Panc1 (cell line): Measurements from ENCODE around the gene SH3PXD2A. TPM values are rescaled to one million over a fixed set of nuclear protein-coding genes. Genes with fewer than 3 reads are reported as not detected.

Source experiments
- ATAC-seq: fragments of 200-7000 bp; cut with Tn5 transposase; 2 replicates; pipeline ENCODE4 v1.9.1; 2020; ENCODE audit warnings: mild to moderate bottlenecking, moderate library complexity
- BruUV-seq: library from RNA; stranded (reverse); fragments of 400-500 nt; replicated peaks from 2 replicates; lab custom pipeline; 2021; lab: Mats Ljungman, UMichigan
- CTCF ChIA-PET: fragments of 300-600 bp; sonication (Branson Sonifier 250); formaldehyde crosslinking; loops from one replicate; lab custom pipeline; 2022; ENCODE audit warnings: antibody characterized with exemption; lab: Charles Lee
- POLR2A ChIA-PET: fragments of 300-600 bp; sonication (Branson Sonifier 250); formaldehyde crosslinking; loops from one replicate; lab custom pipeline; 2022; ENCODE audit warnings: antibody characterized with exemption; lab: Charles Lee
- DNase-seq: peaks from one replicate; pipeline ENCODE4 v3.0.0-alpha.2; 2010; ENCODE audit warnings: low read depth, low spot score
- H3K27ac ChIP-seq: 2 replicates; pipeline ENCODE4 v1.5.1; 2011; ENCODE audit warnings: mild to moderate bottlenecking, low read length, inconsistent platforms
- H3K27me3 ChIP-seq: fragments of 200-500 bp; sonication (Bioruptor generic); 2 replicates; pipeline ENCODE4 v1.6.0; 2014; ENCODE audit warnings: low read length, inconsistent platforms; ENCODE audit not compliant: control insufficient read depth, insufficient read depth
- H3K36me3 ChIP-seq: fragments of 200-500 bp; sonication (Bioruptor generic); 2 replicates; pipeline ENCODE4 v1.5.1; 2014; ENCODE audit warnings: inconsistent platforms, mild to moderate bottlenecking, low read length, moderate library complexity; ENCODE audit not compliant: control insufficient read depth, insufficient read depth
- H3K4me1 ChIP-seq: 2 replicates; pipeline ENCODE4 v1.5.1; 2011; ENCODE audit warnings: inconsistent platforms, mild to moderate bottlenecking, low read length, moderate library complexity; ENCODE audit not compliant: control insufficient read depth, insufficient read depth
- H3K4me3 ChIP-seq, 2 experiments: 2 replicates each; pipeline ENCODE4 v1.5.1; 2011 to 2012; ENCODE audit warnings: low read depth in 2 of 2, low read length in 2 of 2, mild to moderate bottlenecking in 2 of 2, inconsistent platforms in 1 of 2, moderate library complexity in 1 of 2
- H3K9me3 ChIP-seq: fragments of 200-500 bp; sonication (Bioruptor generic); 2 replicates; pipeline ENCODE4 v1.5.1; 2014; ENCODE audit warnings: low read depth, mild to moderate bottlenecking, inconsistent platforms, low read length, moderate library complexity; ENCODE audit not compliant: control insufficient read depth, insufficient read depth
- CTCF ChIP-seq: fragments of 450-650 bp; IDR thresholded peaks from 2 replicates; pipeline ENCODE4 v1.5.1; 2017; ENCODE audit warnings: mild to moderate bottlenecking
- POLR2AphosphoS5 ChIP-seq: IDR thresholded peaks from 2 replicates; pipeline ENCODE4 v1.6.1; 2012; ENCODE audit warnings: mild to moderate bottlenecking, low read depth, low read length, moderate library complexity
- REST ChIP-seq, 2 experiments: IDR thresholded peaks; 2 replicates each; pipeline ENCODE4 v1.6.1; 2011 to 2012; ENCODE audit warnings: low read depth in 2 of 2, control low read depth in 1 of 2, low read length in 1 of 2, mild to moderate bottlenecking in 1 of 2, moderate library complexity in 1 of 2; ENCODE audit not compliant: insufficient read depth in 1 of 2
- SIN3A ChIP-seq: IDR thresholded peaks from 2 replicates; pipeline ENCODE4 v1.6.1; 2012; ENCODE audit warnings: low read depth, mild to moderate bottlenecking, low read length, moderate library complexity, borderline replicate concordance; ENCODE audit not compliant: insufficient read depth
- TCF7L2 ChIP-seq: IDR thresholded peaks from 2 replicates; pipeline ENCODE4 v1.6.1; 2011; ENCODE audit warnings: mild to moderate bottlenecking, low read depth, low read length, inconsistent platforms
- in situ Hi-C: cut with HindIII; loops from 2 replicates; pipeline ENCODE4 v1.10.0; 2016; ENCODE audit warnings: low sequenced_read_pairs, low pct_unique_long_range_greater_than_20kb
- intact Hi-C: fragments of 100-400 bp; cut with micrococcal nuclease; formaldehyde crosslinking; loops from one replicate; pipeline ENCODE4 v1.10.0; 2022; ENCODE audit not compliant: unreplicated experiment
- total RNA-seq: library from RNA; stranded (reverse); gene quantifications from one replicate; pipeline ENCODE4 v1.2.1, GENCODE V29; 2021; ENCODE audit not compliant: unreplicated experiment

Gene SH3PXD2A
- total RNA-seq, 1 experiment from 2014 or later: 5.7 TPM

GRCh38 chr10:103807996-103808395 is 47.4 kb downstream of the SH3PXD2A start:
- H3K4me3 ChIP-seq: no peak overlapping the region
- H3K9me3 ChIP-seq: no peaks in the 10 kb centered on the region
- H3K4me1 ChIP-seq: no peaks in the 10 kb centered on the region
- no peak overlapping the region for H3K27ac ChIP-seq
- H3K27me3 ChIP-seq: no peaks in the 10 kb centered on the region
- TF ChIP-seq POLR2AphosphoS5: no peak
- TF ChIP-seq CTCF: no peak
- TF ChIP-seq REST (IDR thresholded peaks at IDR 0.05; ENCODE audit: insufficient read depth in 1 of 2, low read depth in 2 of 2, low read length in 1 of 2): no peak
- DNase-seq: no peak
- no peaks in the 10 kb centered on the region for H3K36me3 ChIP-seq
- POLR2A ChIA-PET: no interaction called here
- CTCF ChIA-PET: no interaction called here
- BruUV-seq: no TSS peak
- in situ Hi-C loops (no loop called here), intact Hi-C loops (no loop called here)
- no peak for ATAC-seq

- Histone ChIP-seq H3K4me1 (no peaks in the 10 kb centered on the region; the same call in 1 of the 2 replicates), H3K27ac (no peak overlapping the region), H3K9me3 (no peaks in the 10 kb centered on the region), H3K27me3 (no peaks in the 10 kb centered on the region), H3K4me3 (no peak overlapping the region), H3K36me3 (no peaks in the 10 kb centered on the region)
- ChIA-PET POLR2A (no interaction called here), CTCF (no interaction called here)
- intact Hi-C loops: no loop called here
- in situ Hi-C loops: no loop called here
- no peak for DNase-seq
- no TSS peak for BruUV-seq
- no peak for TF ChIP-seq CTCF
- no peak for TF ChIP-seq TCF7L2
- TF ChIP-seq SIN3A: no peak
- no peak for TF ChIP-seq REST (IDR thresholded peaks at IDR 0.05; ENCODE audit: insufficient read depth in 1 of 2, low read depth in 2 of 2, low read length in 1 of 2)
- TF ChIP-seq POLR2AphosphoS5: no peak
- ATAC-seq: no peak
Measured at GRCh38 chr10:103806395-103807187, 48.8 kb downstream of the SH3PXD2A start.
